Bronchus fibroblast of lung (primary cell): ENCODE data around the gene PRR20E. TPM values are rescaled to one million over a fixed set of nuclear protein-coding genes. Genes with fewer than 3 reads are reported as not detected.

Experiments
- total RNA-seq: library from RNA; depleted of rRNA; stranded (reverse); fragments of >200 nt; gene quantifications from 2 replicates; pipeline ENCODE4 v1.2.3, GENCODE V29; 2015

The PRR20E gene
- total RNA-seq = not detected in 2 replicates

DNA sequence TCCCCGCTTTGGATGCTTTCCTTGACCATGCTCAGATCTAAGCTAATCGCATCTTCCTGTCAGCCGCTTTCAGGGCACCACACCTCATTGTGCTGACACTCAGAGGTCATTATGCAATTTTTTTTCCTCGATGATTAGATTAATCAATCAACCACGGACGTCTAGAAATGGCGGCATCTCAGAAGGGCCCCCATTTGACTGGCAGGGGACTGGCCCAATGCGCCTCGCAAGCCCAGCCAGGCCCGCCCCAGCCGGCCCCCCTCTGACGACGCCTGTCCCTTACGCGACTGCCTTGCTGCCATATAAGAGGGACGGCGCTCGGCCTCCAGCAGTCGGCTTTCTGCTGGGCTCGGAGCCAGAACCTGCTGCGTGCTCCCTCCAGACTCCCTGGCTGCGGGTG, at the start of gene PRR20E:
PRR20E (plus strand) TSS at position 301 of the 400 bp plus-strand sequence. CDS start 387 bp downstream, outside the sequence.

DNA sequence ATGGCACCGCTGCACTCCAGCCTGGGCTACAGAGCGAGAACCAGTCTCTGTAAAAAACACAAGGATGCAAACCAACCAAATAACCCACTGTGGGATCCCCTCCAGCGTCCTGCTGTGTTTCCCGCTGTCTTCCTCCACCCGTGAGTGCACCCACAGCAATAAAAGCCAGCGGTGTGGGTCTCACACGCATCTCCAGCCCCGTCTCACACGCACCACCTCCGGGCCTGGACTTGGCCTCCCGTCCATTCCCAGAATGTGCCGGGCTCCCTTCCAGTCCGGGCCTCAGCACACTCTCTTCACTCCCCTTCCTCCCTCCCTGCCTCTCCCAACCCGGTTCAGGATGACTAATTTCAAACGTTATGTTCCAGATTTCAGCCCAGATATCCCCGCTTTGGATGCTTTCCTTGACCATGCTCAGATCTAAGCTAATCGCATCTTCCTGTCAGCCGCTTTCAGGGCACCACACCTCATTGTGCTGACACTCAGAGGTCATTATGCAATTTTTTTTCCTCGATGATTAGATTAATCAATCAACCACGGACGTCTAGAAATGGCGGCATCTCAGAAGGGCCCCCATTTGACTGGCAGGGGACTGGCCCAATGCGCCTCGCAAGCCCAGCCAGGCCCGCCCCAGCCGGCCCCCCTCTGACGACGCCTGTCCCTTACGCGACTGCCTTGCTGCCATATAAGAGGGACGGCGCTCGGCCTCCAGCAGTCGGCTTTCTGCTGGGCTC, 26.6 kb upstream of the PRR20E start, which contains the start of gene PRR20A:
PRR20A (plus strand) TSS at position 684 of the 734 bp plus-strand sequence. CDS start 387 bp downstream, outside the sequence.

DNA sequence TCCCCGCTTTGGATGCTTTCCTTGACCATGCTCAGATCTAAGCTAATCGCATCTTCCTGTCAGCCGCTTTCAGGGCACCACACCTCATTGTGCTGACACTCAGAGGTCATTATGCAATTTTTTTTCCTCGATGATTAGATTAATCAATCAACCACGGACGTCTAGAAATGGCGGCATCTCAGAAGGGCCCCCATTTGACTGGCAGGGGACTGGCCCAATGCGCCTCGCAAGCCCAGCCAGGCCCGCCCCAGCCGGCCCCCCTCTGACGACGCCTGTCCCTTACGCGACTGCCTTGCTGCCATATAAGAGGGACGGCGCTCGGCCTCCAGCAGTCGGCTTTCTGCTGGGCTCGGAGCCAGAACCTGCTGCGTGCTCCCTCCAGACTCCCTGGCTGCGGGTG, 19.8 kb upstream of the PRR20E start, which contains the start of gene PRR20B:
PRR20B (plus strand) TSS at position 301 of the 400 bp plus-strand sequence. CDS start 387 bp downstream, outside the sequence.

DNA sequence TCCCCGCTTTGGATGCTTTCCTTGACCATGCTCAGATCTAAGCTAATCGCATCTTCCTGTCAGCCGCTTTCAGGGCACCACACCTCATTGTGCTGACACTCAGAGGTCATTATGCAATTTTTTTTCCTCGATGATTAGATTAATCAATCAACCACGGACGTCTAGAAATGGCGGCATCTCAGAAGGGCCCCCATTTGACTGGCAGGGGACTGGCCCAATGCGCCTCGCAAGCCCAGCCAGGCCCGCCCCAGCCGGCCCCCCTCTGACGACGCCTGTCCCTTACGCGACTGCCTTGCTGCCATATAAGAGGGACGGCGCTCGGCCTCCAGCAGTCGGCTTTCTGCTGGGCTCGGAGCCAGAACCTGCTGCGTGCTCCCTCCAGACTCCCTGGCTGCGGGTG, 13.2 kb upstream of the PRR20E start, which contains the start of gene PRR20C:
PRR20C (plus strand) TSS at position 301 of the 400 bp plus-strand sequence. CDS start 387 bp downstream, outside the sequence.

DNA sequence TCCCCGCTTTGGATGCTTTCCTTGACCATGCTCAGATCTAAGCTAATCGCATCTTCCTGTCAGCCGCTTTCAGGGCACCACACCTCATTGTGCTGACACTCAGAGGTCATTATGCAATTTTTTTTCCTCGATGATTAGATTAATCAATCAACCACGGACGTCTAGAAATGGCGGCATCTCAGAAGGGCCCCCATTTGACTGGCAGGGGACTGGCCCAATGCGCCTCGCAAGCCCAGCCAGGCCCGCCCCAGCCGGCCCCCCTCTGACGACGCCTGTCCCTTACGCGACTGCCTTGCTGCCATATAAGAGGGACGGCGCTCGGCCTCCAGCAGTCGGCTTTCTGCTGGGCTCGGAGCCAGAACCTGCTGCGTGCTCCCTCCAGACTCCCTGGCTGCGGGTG, 6.7 kb upstream of the PRR20E start, which contains the start of gene PRR20D:
PRR20D (plus strand) TSS at position 301 of the 400 bp plus-strand sequence. CDS start 387 bp downstream, outside the sequence.

Other genes with a start within 250 kb of the PRR20E start
- not detected in 2 replicates for gene PRR20A, start 26.3 kb upstream of the PRR20E start, total RNA-seq
- not detected in 2 replicates for gene PRR20B, start 19.7 kb upstream of the PRR20E start, total RNA-seq
- gene PRR20C, start 13.1 kb upstream of the PRR20E start, total RNA-seq = not detected in 2 replicates
- gene PRR20D, start 6.6 kb upstream of the PRR20E start, total RNA-seq = not detected in 2 replicates